OCI-LY1 (cell line): Measurements from ENCODE around the gene DACT2.
"Not testable (repeated sequence)": the region's sequence is repeated elsewhere in the genome, so short reads cannot be mapped to it uniquely, and the experiment has no call there.

Source experiments
- H2AFZ ChIP-seq: fragments of 200-600 bp; sonication (generic), shearing (Covaris generic); 2 replicates; pipeline ENCODE4 v1.6.0; 2014; ENCODE audit warnings: antibody characterized with exemption, mild to moderate bottlenecking, low read length
- H3F3A ChIP-seq: fragments of 200-600 bp; sonication (generic), shearing (Covaris generic); 2 replicates; pipeline ENCODE4 v1.6.0; 2014; ENCODE audit warnings: mild to moderate bottlenecking, antibody characterized with exemption, low read length, moderate library complexity; ENCODE audit not compliant: insufficient read depth
- H3K27ac ChIP-seq: fragments of 200-600 bp; sonication (generic); 2 replicates; pipeline ENCODE4 v1.5.1; 2014; ENCODE audit warnings: low read length, mixed run types, mild to moderate bottlenecking, low read depth; ENCODE audit not compliant: poor library complexity, severe bottlenecking
- H3K27me3 ChIP-seq: fragments of 200-600 bp; sonication (generic); 2 replicates; pipeline ENCODE4 v1.6.0; 2014; ENCODE audit warnings: antibody characterized with exemption, mild to moderate bottlenecking, low read length, moderate library complexity; ENCODE audit not compliant: insufficient read depth
- H3K36me3 ChIP-seq: fragments of 200-600 bp; sonication (generic); 2 replicates; pipeline ENCODE4 v1.6.1; 2014; ENCODE audit warnings: mild to moderate bottlenecking, antibody characterized with exemption, low read length, moderate library complexity, mixed read lengths; ENCODE audit not compliant: insufficient read depth
- H3K4me1 ChIP-seq: fragments of 200-600 bp; sonication (generic); 2 replicates; pipeline ENCODE4 v1.5.1; 2014; ENCODE audit warnings: mild to moderate bottlenecking, low read length, moderate library complexity; ENCODE audit not compliant: insufficient read depth, severe bottlenecking
- H3K4me2 ChIP-seq: fragments of 200-600 bp; sonication (generic), shearing (Covaris generic); 2 replicates; pipeline ENCODE4 v1.6.1; 2014; ENCODE audit warnings: low read length
- H3K4me3 ChIP-seq: fragments of 200-600 bp; sonication (generic); 2 replicates; pipeline ENCODE4 v1.5.1; 2014; ENCODE audit warnings: low read length, low read depth, mild to moderate bottlenecking, mixed read lengths; ENCODE audit not compliant: poor library complexity, severe bottlenecking
- H3K79me2 ChIP-seq: fragments of 200-600 bp; shearing (Covaris generic); 2 replicates; pipeline ENCODE4 v1.6.1; 2016; ENCODE audit warnings: mixed run types, low read length, mixed read lengths; ENCODE audit not compliant: insufficient read depth
- H3K9ac ChIP-seq: fragments of 200-600 bp; sonication (generic), shearing (Covaris generic); 2 replicates; pipeline ENCODE4 v1.6.1; 2014; ENCODE audit warnings: mild to moderate bottlenecking, low read length, mixed read lengths
- H3K9me2 ChIP-seq: fragments of 200-600 bp; sonication (generic), shearing (Covaris generic); 2 replicates; pipeline ENCODE4 v1.6.1; 2014; ENCODE audit warnings: low read depth, mild to moderate bottlenecking, low read length, mixed read lengths
- H3K9me3 ChIP-seq: fragments of 200-600 bp; shearing (Covaris generic); 2 replicates; pipeline ENCODE4 v1.6.1; 2014; ENCODE audit warnings: low read length, mixed read lengths
- H4K20me1 ChIP-seq: fragments of 200-600 bp; sonication (generic), shearing (Covaris generic); 2 replicates; pipeline ENCODE4 v1.6.0; 2016; ENCODE audit warnings: mild to moderate bottlenecking, low read length; ENCODE audit not compliant: insufficient read depth
- EZH2 ChIP-seq: fragments of 200-600 bp; sonication (generic), shearing (Covaris generic); IDR thresholded peaks from 2 replicates; pipeline ENCODE4 v1.8.0; 2017; ENCODE audit warnings: borderline replicate concordance, mixed run types, mild to moderate bottlenecking, antibody characterized with exemption, low read length, moderate library complexity, mixed read lengths
- TF ChIP-seq, protein P1 (sequence below): fragments of 200-600 bp; sonication (generic), shearing (Covaris generic); IDR thresholded peaks from 2 replicates; pipeline ENCODE4 v1.5.1; 2017; ENCODE audit warnings: mild to moderate bottlenecking, antibody characterized with exemption, low read length, moderate library complexity, mixed read lengths

The DACT2 gene

DNA sequence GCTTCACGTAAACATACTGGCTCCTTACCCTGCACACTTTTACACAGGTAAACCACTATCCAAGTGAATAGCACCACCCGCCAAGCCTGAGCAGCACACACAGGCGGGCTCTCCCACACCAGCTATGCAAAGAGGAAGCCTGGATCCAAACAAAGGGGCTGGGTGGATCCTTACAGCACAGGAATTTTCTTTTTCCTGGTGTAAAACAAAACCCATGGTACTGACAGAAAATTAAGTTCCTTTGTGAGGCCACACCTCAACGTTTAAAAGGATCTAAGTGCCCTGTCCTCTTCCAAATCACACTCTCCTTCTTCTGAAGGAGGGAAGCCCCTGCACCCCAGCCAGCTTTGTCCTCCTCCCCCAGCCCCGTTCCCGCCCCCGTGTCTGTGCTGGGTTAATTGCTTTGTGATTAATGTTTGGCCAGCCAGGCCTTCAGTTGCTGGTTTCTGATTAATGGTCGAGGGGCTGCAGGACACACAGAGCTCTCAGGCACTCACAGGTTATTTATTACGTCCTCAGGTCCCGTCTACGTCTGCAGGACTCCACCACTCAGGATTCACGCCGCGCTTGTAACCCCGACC is 6.1 kb downstream of the DACT2 start:
- Histone ChIP-seq H3K4me2 (no peak overlapping the region), H3K36me3 (no peaks in the 10 kb centered on the region), H3K9me3 (no peaks in the 10 kb centered on the region), H3K4me3 (no peak overlapping the region), H3K27ac (no peak overlapping the region), H3K79me2 (no peaks in the 10 kb centered on the region), H4K20me1 (no peaks in the 10 kb centered on the region), H3K4me1 (no peaks in the 10 kb centered on the region), H3K9ac (no peak overlapping the region), H3K27me3 (no peaks in the 10 kb centered on the region), H3K9me2 (no peaks in the 10 kb centered on the region), H3F3A (no peaks in the 10 kb centered on the region), H2AFZ (no peak overlapping the region)
- TF ChIP-seq, protein P1, sequence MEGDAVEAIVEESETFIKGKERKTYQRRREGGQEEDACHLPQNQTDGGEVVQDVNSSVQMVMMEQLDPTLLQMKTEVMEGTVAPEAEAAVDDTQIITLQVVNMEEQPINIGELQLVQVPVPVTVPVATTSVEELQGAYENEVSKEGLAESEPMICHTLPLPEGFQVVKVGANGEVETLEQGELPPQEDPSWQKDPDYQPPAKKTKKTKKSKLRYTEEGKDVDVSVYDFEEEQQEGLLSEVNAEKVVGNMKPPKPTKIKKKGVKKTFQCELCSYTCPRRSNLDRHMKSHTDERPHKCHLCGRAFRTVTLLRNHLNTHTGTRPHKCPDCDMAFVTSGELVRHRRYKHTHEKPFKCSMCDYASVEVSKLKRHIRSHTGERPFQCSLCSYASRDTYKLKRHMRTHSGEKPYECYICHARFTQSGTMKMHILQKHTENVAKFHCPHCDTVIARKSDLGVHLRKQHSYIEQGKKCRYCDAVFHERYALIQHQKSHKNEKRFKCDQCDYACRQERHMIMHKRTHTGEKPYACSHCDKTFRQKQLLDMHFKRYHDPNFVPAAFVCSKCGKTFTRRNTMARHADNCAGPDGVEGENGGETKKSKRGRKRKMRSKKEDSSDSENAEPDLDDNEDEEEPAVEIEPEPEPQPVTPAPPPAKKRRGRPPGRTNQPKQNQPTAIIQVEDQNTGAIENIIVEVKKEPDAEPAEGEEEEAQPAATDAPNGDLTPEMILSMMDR: no peak
- no peak for TF ChIP-seq EZH2

DNA sequence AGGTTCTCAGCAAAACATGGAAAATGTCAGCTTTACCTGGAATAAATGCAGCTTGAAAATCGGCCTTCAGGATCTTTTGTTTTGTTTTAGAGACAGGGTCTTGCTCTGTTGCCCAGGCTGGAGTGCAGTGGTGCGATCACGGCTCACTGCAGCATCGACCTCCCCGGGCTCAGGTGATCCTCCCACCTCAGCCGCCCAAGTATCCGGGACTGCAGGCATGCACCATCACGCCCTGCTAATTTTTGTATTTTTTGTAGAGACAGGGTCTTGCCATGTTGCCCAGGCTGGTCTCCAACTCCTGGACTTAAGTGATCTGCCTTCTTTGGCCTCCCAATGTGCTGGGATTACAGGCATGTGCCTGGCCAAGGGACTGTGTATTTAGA is 7.5 kb downstream of the DACT2 start:
- H3K9ac ChIP-seq, H4K20me1 ChIP-seq, H3K36me3 ChIP-seq, H2AFZ ChIP-seq, H3K79me2 ChIP-seq, H3K9me3 ChIP-seq, H3K4me3 ChIP-seq, H3K4me2 ChIP-seq, H3F3A ChIP-seq, H3K27me3 ChIP-seq, H3K9me2 ChIP-seq, H3K27ac ChIP-seq, H3K4me1 ChIP-seq: not testable (repeated sequence)

DNA sequence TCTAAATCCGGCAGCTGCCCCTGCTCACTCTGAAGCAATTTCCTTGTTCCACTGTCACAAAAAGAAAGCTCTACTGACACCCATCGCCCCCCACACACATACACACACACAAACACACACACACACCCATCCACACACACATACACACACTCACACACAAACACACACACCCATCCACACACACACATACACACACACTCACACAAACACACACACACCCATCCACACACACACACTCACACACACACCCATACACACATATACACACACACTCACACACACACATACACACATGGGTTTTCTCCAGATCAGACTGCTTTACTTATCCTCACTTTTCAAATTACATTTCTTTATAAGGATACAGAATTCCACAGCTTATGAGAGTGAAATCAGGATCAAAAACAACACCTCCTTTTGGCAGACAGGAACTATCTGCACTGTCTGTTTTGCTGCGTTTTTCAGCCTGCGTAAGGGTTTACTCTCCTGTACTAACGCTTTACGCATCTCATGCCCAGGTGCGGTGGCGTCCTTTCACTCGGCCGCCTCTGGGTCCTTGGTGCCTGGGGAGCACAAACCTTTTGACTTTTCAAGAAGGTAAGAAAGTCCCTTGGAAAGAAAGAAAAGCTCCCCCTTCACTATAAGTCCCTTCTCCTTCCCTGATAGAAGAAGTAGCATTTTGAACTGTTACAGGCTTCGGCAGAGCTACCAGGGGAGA is 8.0 kb downstream of the DACT2 start:
- Histone ChIP-seq H3K36me3 (no peaks in the 10 kb centered on the region), H3K27me3 (no peaks in the 10 kb centered on the region), H3K27ac (no peak overlapping the region), H2AFZ (no peak overlapping the region), H3F3A (no peaks in the 10 kb centered on the region), H3K9me3 (no peaks in the 10 kb centered on the region), H3K79me2 (no peaks in the 10 kb centered on the region), H3K4me1 (no peaks in the 10 kb centered on the region), H3K4me2 (no peak overlapping the region), H3K9me2 (no peaks in the 10 kb centered on the region), H3K4me3 (no peak overlapping the region), H4K20me1 (no peaks in the 10 kb centered on the region), H3K9ac (no peak overlapping the region)
- TF ChIP-seq, protein P1: no peak
- TF ChIP-seq EZH2: no peak

DNA sequence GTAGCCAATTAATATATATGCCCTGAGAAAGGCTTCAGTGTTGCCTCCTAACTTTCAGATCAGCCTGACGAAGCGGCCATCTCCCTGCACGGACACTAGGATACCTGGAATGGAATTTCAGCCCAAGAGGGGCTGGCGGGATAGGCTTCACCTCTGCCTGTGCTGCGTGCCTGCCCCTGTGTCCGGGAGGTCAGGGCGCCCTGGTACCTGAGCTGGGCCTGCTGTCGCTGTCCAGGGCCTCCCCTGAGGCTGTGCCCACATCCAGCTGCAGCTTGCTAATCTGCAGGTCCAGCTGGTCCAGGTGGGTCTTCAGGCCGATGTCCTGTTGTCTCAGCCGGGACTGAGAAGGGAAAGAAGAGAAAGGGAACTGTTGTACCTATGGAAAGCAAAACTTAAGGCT is 8.6 kb downstream of the DACT2 start:
- Histone ChIP-seq H3K4me3 (no peak overlapping the region), H3K9me3 (no peaks in the 10 kb centered on the region), H3K9ac (no peak overlapping the region), H3K27ac (no peak overlapping the region), H3K4me1 (no peaks in the 10 kb centered on the region), H4K20me1 (no peaks in the 10 kb centered on the region), H3K36me3 (no peaks in the 10 kb centered on the region), H2AFZ (no peak overlapping the region), H3K79me2 (no peaks in the 10 kb centered on the region), H3K4me2 (no peak overlapping the region), H3K27me3 (no peaks in the 10 kb centered on the region), H3K9me2 (no peaks in the 10 kb centered on the region), H3F3A (no peaks in the 10 kb centered on the region)
- TF ChIP-seq, protein P1: no peak
- no peak for TF ChIP-seq EZH2
